Panc1 (cell line): ENCODE results near the gene CEBPB. TPM values are rescaled to one million over a fixed set of nuclear protein-coding genes. Genes with fewer than 3 reads are reported as not detected.

ENCODE experiments used
- ATAC-seq: fragments of 200-7000 bp; cut with Tn5 transposase; 2 replicates; pipeline ENCODE4 v1.9.1; 2020; ENCODE audit warnings: mild to moderate bottlenecking, moderate library complexity
- BruUV-seq: library from RNA; stranded (reverse); fragments of 400-500 nt; replicated peaks from 2 replicates; lab custom pipeline; 2021; lab: Mats Ljungman, UMichigan
- CTCF ChIA-PET: fragments of 300-600 bp; sonication (Branson Sonifier 250); formaldehyde crosslinking; loops from one replicate; lab custom pipeline; 2022; ENCODE audit warnings: antibody characterized with exemption; lab: Charles Lee
- POLR2A ChIA-PET: fragments of 300-600 bp; sonication (Branson Sonifier 250); formaldehyde crosslinking; loops from one replicate; lab custom pipeline; 2022; ENCODE audit warnings: antibody characterized with exemption; lab: Charles Lee
- DNase-seq: peaks from one replicate; pipeline ENCODE4 v3.0.0-alpha.2; 2010; ENCODE audit warnings: low read depth, low spot score
- H3K27ac ChIP-seq: 2 replicates; pipeline ENCODE4 v1.5.1; 2011; ENCODE audit warnings: mild to moderate bottlenecking, low read length, inconsistent platforms
- H3K27me3 ChIP-seq: fragments of 200-500 bp; sonication (Bioruptor generic); 2 replicates; pipeline ENCODE4 v1.6.0; 2014; ENCODE audit warnings: low read length, inconsistent platforms; ENCODE audit not compliant: control insufficient read depth, insufficient read depth
- H3K36me3 ChIP-seq: fragments of 200-500 bp; sonication (Bioruptor generic); 2 replicates; pipeline ENCODE4 v1.5.1; 2014; ENCODE audit warnings: inconsistent platforms, mild to moderate bottlenecking, low read length, moderate library complexity; ENCODE audit not compliant: control insufficient read depth, insufficient read depth
- H3K4me1 ChIP-seq: 2 replicates; pipeline ENCODE4 v1.5.1; 2011; ENCODE audit warnings: inconsistent platforms, mild to moderate bottlenecking, low read length, moderate library complexity; ENCODE audit not compliant: control insufficient read depth, insufficient read depth
- H3K4me3 ChIP-seq, 2 experiments: 2 replicates each; pipeline ENCODE4 v1.5.1; 2011 to 2012; ENCODE audit warnings: low read depth in 2 of 2, low read length in 2 of 2, mild to moderate bottlenecking in 2 of 2, inconsistent platforms in 1 of 2, moderate library complexity in 1 of 2
- H3K9me3 ChIP-seq: fragments of 200-500 bp; sonication (Bioruptor generic); 2 replicates; pipeline ENCODE4 v1.5.1; 2014; ENCODE audit warnings: low read depth, mild to moderate bottlenecking, inconsistent platforms, low read length, moderate library complexity; ENCODE audit not compliant: control insufficient read depth, insufficient read depth
- POLR2AphosphoS5 ChIP-seq: IDR thresholded peaks from 2 replicates; pipeline ENCODE4 v1.6.1; 2012; ENCODE audit warnings: mild to moderate bottlenecking, low read depth, low read length, moderate library complexity
- REST ChIP-seq, 2 experiments: IDR thresholded peaks; 2 replicates each; pipeline ENCODE4 v1.6.1; 2011 to 2012; ENCODE audit warnings: low read depth in 2 of 2, control low read depth in 1 of 2, low read length in 1 of 2, mild to moderate bottlenecking in 1 of 2, moderate library complexity in 1 of 2; ENCODE audit not compliant: insufficient read depth in 1 of 2
- SIN3A ChIP-seq: IDR thresholded peaks from 2 replicates; pipeline ENCODE4 v1.6.1; 2012; ENCODE audit warnings: low read depth, mild to moderate bottlenecking, low read length, moderate library complexity, borderline replicate concordance; ENCODE audit not compliant: insufficient read depth
- TCF7L2 ChIP-seq: IDR thresholded peaks from 2 replicates; pipeline ENCODE4 v1.6.1; 2011; ENCODE audit warnings: mild to moderate bottlenecking, low read depth, low read length, inconsistent platforms
- in situ Hi-C: cut with HindIII; loops from 2 replicates; pipeline ENCODE4 v1.10.0; 2016; ENCODE audit warnings: low sequenced_read_pairs, low pct_unique_long_range_greater_than_20kb
- intact Hi-C: fragments of 100-400 bp; cut with micrococcal nuclease; formaldehyde crosslinking; loops from one replicate; pipeline ENCODE4 v1.10.0; 2022; ENCODE audit not compliant: unreplicated experiment
- total RNA-seq: library from RNA; stranded (reverse); gene quantifications from one replicate; pipeline ENCODE4 v1.2.1, GENCODE V29; 2021; ENCODE audit not compliant: unreplicated experiment
- TF ChIP-seq, protein P1 (sequence below): fragments of 450-650 bp; IDR thresholded peaks from 2 replicates; pipeline ENCODE4 v1.5.1; 2017; ENCODE audit warnings: mild to moderate bottlenecking

Gene CEBPB
- total RNA-seq, 1 experiment from 2014 or later = 52.1 TPM

- no peak for ATAC-seq
- H3K4me1 ChIP-seq = peaks cover 41% of the 10 kb centered on the region
- in situ Hi-C loops (no loop called here), intact Hi-C loops (no loop called here)
- H3K4me3 ChIP-seq = no peak overlapping the region
- POLR2A ChIA-PET = interaction anchor here (0.5 kb wide), 1 partner anchor 60 kb away, joined by 5 read pairs; no protein-coding TSS in a partner anchor
- BruUV-seq = no TSS peak
- H3K9me3 ChIP-seq = no peaks in the 10 kb centered on the region
- peak overlapping the region; percentile 99 for H3K27ac ChIP-seq
- no peaks in the 10 kb centered on the region for H3K27me3 ChIP-seq
- DNase-seq = no peak
- H3K36me3 ChIP-seq = no peaks in the 10 kb centered on the region
- CTCF ChIA-PET = no interaction called here
- TF ChIP-seq TCF7L2 (no peak), POLR2AphosphoS5 (no peak), REST (IDR thresholded peaks at IDR 0.05; ENCODE audit: insufficient read depth in 1 of 2, low read depth in 2 of 2, low read length in 1 of 2) (no peak), SIN3A (no peak)
- TF ChIP-seq, protein P1, sequence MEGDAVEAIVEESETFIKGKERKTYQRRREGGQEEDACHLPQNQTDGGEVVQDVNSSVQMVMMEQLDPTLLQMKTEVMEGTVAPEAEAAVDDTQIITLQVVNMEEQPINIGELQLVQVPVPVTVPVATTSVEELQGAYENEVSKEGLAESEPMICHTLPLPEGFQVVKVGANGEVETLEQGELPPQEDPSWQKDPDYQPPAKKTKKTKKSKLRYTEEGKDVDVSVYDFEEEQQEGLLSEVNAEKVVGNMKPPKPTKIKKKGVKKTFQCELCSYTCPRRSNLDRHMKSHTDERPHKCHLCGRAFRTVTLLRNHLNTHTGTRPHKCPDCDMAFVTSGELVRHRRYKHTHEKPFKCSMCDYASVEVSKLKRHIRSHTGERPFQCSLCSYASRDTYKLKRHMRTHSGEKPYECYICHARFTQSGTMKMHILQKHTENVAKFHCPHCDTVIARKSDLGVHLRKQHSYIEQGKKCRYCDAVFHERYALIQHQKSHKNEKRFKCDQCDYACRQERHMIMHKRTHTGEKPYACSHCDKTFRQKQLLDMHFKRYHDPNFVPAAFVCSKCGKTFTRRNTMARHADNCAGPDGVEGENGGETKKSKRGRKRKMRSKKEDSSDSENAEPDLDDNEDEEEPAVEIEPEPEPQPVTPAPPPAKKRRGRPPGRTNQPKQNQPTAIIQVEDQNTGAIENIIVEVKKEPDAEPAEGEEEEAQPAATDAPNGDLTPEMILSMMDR = no peak
Observed at GRCh38 chr20:50163570-50164317, 26.9 kb upstream of the CEBPB start.

DNA sequence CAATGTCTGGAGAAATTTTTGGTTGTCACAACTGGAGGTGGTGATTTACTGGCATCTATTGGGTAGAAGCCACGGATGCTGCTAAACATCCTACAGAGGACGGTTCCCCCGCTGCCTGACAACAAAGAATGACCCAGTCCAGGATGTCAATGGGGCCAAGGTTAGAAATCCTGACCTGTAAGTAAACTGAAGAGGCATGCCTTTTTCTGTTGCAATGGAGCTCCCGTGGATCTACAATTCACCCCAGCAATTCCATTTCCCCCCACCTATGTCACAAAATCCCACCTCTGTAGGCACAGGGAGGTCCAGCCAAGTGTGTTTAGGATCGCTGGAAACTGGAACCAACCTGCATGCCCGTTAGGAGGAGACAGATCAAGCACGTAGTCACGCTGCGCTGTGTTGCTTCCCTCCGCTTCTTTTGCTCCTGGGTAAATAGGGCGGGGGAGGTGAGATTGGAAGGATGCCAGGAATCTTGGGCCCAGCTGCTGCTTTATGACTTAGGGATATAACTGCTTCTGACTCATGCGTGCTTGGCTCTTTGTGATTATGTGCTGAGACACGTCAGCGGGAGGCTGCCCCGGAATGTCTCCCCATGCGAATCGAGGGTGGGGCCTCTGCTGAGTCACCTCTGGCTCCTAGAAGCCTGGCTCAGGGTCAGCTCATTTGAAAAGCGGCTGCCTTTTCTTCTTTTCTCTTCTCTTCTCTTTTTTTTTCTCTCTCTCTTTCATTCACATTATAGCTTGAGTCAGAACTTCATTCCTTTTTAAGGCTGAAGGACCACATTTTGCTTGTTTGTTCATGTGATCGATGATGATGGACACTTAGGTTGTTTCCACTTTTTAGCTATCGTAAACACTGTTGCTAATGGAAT lies 24.7 kb upstream of the CEBPB start:
- TSS peak; percentile 93 for BruUV-seq
- no peaks in the 10 kb centered on the region for H3K9me3 ChIP-seq
- DNase-seq (peak; percentile 99), ATAC-seq (peak; percentile 95)
- in situ Hi-C loops (no loop called here), intact Hi-C loops (no loop called here)
- CTCF ChIA-PET = interaction anchor here (0.6 to 2.0 kb wide), 7 partner anchors 27 to 187 kb away, joined by 3 to 9 read pairs (median 5); no protein-coding TSS in a partner anchor
- TF ChIP-seq REST (IDR thresholded peaks at IDR 0.05; ENCODE audit: insufficient read depth in 1 of 2, low read depth in 2 of 2, low read length in 1 of 2) (peak; percentile 40 to 62; a peak in 2 of 4 replicates), SIN3A (peak; percentile 96), TCF7L2 (peak; percentile 97), POLR2AphosphoS5 (peak; percentile 99)
- TF ChIP-seq, protein P1 = no peak
- POLR2A ChIA-PET = interaction anchor here (0.5 to 1.7 kb wide), 7 partner anchors 12 to 1041 kb away, joined by 3 to 11 read pairs (median 4); partner anchors contain the start of gene PEDS1
- H3K27ac ChIP-seq = peak overlapping the region; percentile 99
- H3K36me3 ChIP-seq = no peaks in the 10 kb centered on the region
- peak overlapping the region; percentile 38 to 64 for H3K4me3 ChIP-seq
- H3K4me1 ChIP-seq = peaks cover 47% of the 10 kb centered on the region
- no peaks in the 10 kb centered on the region for H3K27me3 ChIP-seq
